ENCODE results near the gene KRT28.

GRCh38 chr17:40755231-40755630 lies 44.5 kb downstream of the KRT28 start, which contains the start of gene KRT25:
- TF ChIP-seq CTCF (optimal IDR thresholded peaks at IDR 0.05 in 1 of 3, IDR thresholded peaks at IDR 0.05 in 1 of 3, conservative IDR thresholded peaks at IDR 0.05 in 1 of 3; ENCODE audit: extremely low read depth in 1 of 3, insufficient read depth in 2 of 3, low read length in 3 of 3) (no peak), EZH2 (IDR thresholded peaks at IDR 0.05; ENCODE audit: low read length) (no peak)

Data from keratinocyte (primary cell).